Transverse colon (tissue), 4 donors: Measurements from ENCODE around the gene LINGO3.

Experiments
- POLR2A ChIP-seq: fragments of 450-650 bp; IDR thresholded peaks from one replicate; pipeline ENCODE4 v1.6.1; 2016; ENCODE audit warnings: antibody characterized with exemption, mild to moderate bottlenecking, moderate library complexity
- POLR2AphosphoS5 ChIP-seq, 3 donors: sonication (generic); formaldehyde crosslinking; IDR thresholded peaks; one replicate each; pipeline ENCODE4 v1.6.1; 2016; ENCODE audit warnings: antibody characterized with exemption in 3 of 3
- TF ChIP-seq, protein P1 (sequence below), 5 experiments: fragments of 200-600 bp in 3 of 5; fragments of 450-650 bp in 2 of 5; sonication (generic) in 3 of 5; IDR thresholded peaks; 1 replicate in 2 of 5; 2 replicates in 3 of 5; pipeline ENCODE4 v1.5.1; 2016 to 2017; ENCODE audit warnings: antibody characterized with exemption in 5 of 5, inconsistent platforms in 3 of 5, mild to moderate bottlenecking in 2 of 5, moderate library complexity in 1 of 5

GRCh38 chr19:2320049-2320448 is 12.1 kb upstream of the LINGO3 start:
- no peak for TF ChIP-seq POLR2A
- TF ChIP-seq, protein P1, sequence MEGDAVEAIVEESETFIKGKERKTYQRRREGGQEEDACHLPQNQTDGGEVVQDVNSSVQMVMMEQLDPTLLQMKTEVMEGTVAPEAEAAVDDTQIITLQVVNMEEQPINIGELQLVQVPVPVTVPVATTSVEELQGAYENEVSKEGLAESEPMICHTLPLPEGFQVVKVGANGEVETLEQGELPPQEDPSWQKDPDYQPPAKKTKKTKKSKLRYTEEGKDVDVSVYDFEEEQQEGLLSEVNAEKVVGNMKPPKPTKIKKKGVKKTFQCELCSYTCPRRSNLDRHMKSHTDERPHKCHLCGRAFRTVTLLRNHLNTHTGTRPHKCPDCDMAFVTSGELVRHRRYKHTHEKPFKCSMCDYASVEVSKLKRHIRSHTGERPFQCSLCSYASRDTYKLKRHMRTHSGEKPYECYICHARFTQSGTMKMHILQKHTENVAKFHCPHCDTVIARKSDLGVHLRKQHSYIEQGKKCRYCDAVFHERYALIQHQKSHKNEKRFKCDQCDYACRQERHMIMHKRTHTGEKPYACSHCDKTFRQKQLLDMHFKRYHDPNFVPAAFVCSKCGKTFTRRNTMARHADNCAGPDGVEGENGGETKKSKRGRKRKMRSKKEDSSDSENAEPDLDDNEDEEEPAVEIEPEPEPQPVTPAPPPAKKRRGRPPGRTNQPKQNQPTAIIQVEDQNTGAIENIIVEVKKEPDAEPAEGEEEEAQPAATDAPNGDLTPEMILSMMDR (IDR thresholded peaks at IDR 0.05), result no peak
- TF ChIP-seq POLR2AphosphoS5 (IDR thresholded peaks at IDR 0.05), result no peak
